ENCODE results near the gene MAIP1.

- TF ChIP-seq POLR2A (IDR thresholded peaks at IDR 0.05; ENCODE audit: low read depth, low read length) (no peak), POLR2AphosphoS5 (IDR thresholded peaks at IDR 0.05; ENCODE audit: low read depth, low read length) (no peak)
These were observed 16.8 kb downstream of the MAIP1 start for GRCh38 chr2:199972088-199972626.

Data from GM12892 (cell line).